Glomerular visceral epithelial cell (primary cell): ENCODE measurements around the gene IL2RA.
"Not testable (repeated sequence)": the region's sequence is repeated elsewhere in the genome, so short reads cannot be mapped to it uniquely, and the experiment has no call there.

Experiments used
- DNase-seq: peaks from one replicate; pipeline ENCODE4 v3.0.0-alpha.2; 2016; ENCODE audit errors: extremely low spot score

Gene IL2RA

GRCh38 chr10:6058682-6059475 is 3.3 kb downstream of the IL2RA start:
- no peak for DNase-seq

- DNase-seq: no peak
Measured at GRCh38 chr10:6056411-6057135, 5.6 kb downstream of the IL2RA start.

GRCh38 chr10:6055929-6056328 is 6.2 kb downstream of the IL2RA start:
- no peak for DNase-seq

- DNase-seq: no peak
Measured at GRCh38 chr10:6054884-6055283, 7.3 kb downstream of the IL2RA start.

GRCh38 chr10:6053816-6054631 is 8.1 kb downstream of the IL2RA start:
- peak; percentile 11 for DNase-seq

- DNase-seq: no peak
Measured at GRCh38 chr10:6053303-6053702, 8.9 kb downstream of the IL2RA start.

- DNase-seq: no peak
Measured at GRCh38 chr10:6052247-6053221, 9.6 kb downstream of the IL2RA start.

- peak; percentile 62 for DNase-seq
Measured at GRCh38 chr10:6050801-6051445, 11.2 kb downstream of the IL2RA start.

GRCh38 chr10:6049031-6049400 is 13.2 kb downstream of the IL2RA start:
- no peak for DNase-seq

- no peak for DNase-seq
Measured at GRCh38 chr10:6048281-6049030, 13.7 kb downstream of the IL2RA start.

- no peak for DNase-seq
Measured at GRCh38 chr10:6047847-6048246, 14.3 kb downstream of the IL2RA start.

- DNase-seq: no peak
Measured at GRCh38 chr10:6046773-6047611, 15.2 kb downstream of the IL2RA start.

GRCh38 chr10:6045878-6046772 is 16.0 kb downstream of the IL2RA start:
- no peak for DNase-seq

- DNase-seq: no peak
Measured at GRCh38 chr10:6045314-6045848, 16.8 kb downstream of the IL2RA start.

- no peak for DNase-seq
Measured at GRCh38 chr10:6044751-6045313, 17.3 kb downstream of the IL2RA start.

- no peak for DNase-seq
Measured at GRCh38 chr10:6044060-6044459, 18.1 kb downstream of the IL2RA start.

GRCh38 chr10:6043377-6043776 is 18.8 kb downstream of the IL2RA start:
- not testable (repeated sequence) for DNase-seq
